ENCODE measurements around the gene B4GALT6. TPM values are rescaled to one million over a fixed set of nuclear protein-coding genes. Genes with fewer than 3 reads are reported as not detected.
A peak's percentile ranks its signal among the peaks of the same experiment; 100 is the strongest.

Gene B4GALT6
- total and polyA plus RNA-seq, 2 of the 4 experiments (the other 2 are of a cell fraction): 1.1 to 3.9 TPM

- Histone ChIP-seq H3K56ac (ENCODE audit: extremely low read depth, insufficient read depth, low read length) (no peak overlapping the region), H4K91ac (ENCODE audit: insufficient read depth, low read depth, low read length) (no peak overlapping the region), H2AFZ (replicated peaks; ENCODE audit: low read length, poor library complexity) (no peak overlapping the region), H3K4ac (ENCODE audit: low read depth, low read length) (no peak overlapping the region), H3K9me3 (ENCODE audit: control insufficient read depth, insufficient read depth, low read length) (0 out of 2 replicates have a peak, but pooled peaks cover 3% of the 10 kb centered on the region), H2BK15ac (ENCODE audit: low read depth, low read length) (no peak overlapping the region), H3K23ac (ENCODE audit: low read depth, low read length) (no peak overlapping the region), H3K14ac (replicated peaks; ENCODE audit: low read depth, low read length) (no peak overlapping the region), H3K4me2 (ENCODE audit: low read depth, low read length) (no peak overlapping the region), H3K9ac (ENCODE audit: low read depth, low read length) (no peak overlapping the region), H3K79me1 (ENCODE audit: low read depth in 1 of 2, low read length in 2 of 2) (no peaks in the 10 kb centered on the region), H3K4me3 (ENCODE audit: insufficient read depth, low read depth, low read length) (no peak overlapping the region), H2BK20ac (ENCODE audit: low read depth, low read length) (no peak overlapping the region), H3K4me1 (ENCODE audit: control insufficient read depth, insufficient read depth, low read length) (no peaks in the 10 kb centered on the region), H3K27ac (ENCODE audit: insufficient read depth, low read length) (no peak overlapping the region), H3K27me3 (ENCODE audit: control insufficient read depth, insufficient read depth, low read length) (peaks cover 14% of the 10 kb centered on the region), H3K36me3 (ENCODE audit: control insufficient read depth, insufficient read depth, low read length) (no peaks in the 10 kb centered on the region), H4K5ac (ENCODE audit: low read depth, low read length) (no peak overlapping the region), H4K20me1 (ENCODE audit: insufficient read depth, low read length) (no peaks in the 10 kb centered on the region), H2BK5ac (ENCODE audit: low read depth, low read length, poor library complexity, severe bottlenecking) (no peak overlapping the region), H4K8ac (ENCODE audit: low read depth in 2 of 2, low read length in 2 of 2) (no peak overlapping the region), H2AK9ac (replicated peaks; ENCODE audit: low read depth, low read length, poor library complexity) (no peak overlapping the region), H2AK5ac (ENCODE audit: low read depth, low read length) (no peak overlapping the region), H3K18ac (ENCODE audit: low read depth, low read length) (no peak overlapping the region), H2BK120ac (ENCODE audit: low read depth, low read length) (no peak overlapping the region), H3K9me1 (ENCODE audit: insufficient read depth, low read length) (no peaks in the 10 kb centered on the region)
- in situ Hi-C loops (cut with MboI; ENCODE audit: low sequenced_read_pairs): loop anchor here (10.0 kb wide), 1 partner anchor 168 kb away; no protein-coding TSS in a partner anchor
- BruUV-seq (replicated peaks): no TSS peak
- ATAC-seq (ENCODE audit: low read depth) (peak; percentile 98), DNase-seq (peak; percentile 63)
- intact Hi-C loops (cut with micrococcal nuclease): loop anchor here (1.0 to 2.0 kb wide), 2 partner anchors 166 to 298 kb away; no protein-coding TSS in a partner anchor
- TF ChIP-seq CTCF (conservative IDR thresholded peaks at IDR 0.05; ENCODE audit: low read depth, low read length) (peak; percentile 63), CHD1 (IDR thresholded peaks at IDR 0.05; ENCODE audit: low read depth, low read length) (no peak), SMC3 (IDR thresholded peaks at IDR 0.05; ENCODE audit: low read depth, low read length) (peak; percentile 39), RFX5 (IDR thresholded peaks at IDR 0.05; ENCODE audit: low read depth, low read length) (no peak), RAD21 (IDR thresholded peaks at IDR 0.05; ENCODE audit: low read length) (peak; percentile 56)
- whole genome bisulfite sequencing, 2 experiments (ENCODE audit: extremely low coverage in 2 of 2, insufficient read length in 1 of 2): no CpG with 5 or more reads among the region's 7 CpGs
- dilution Hi-C loops (cut with HindIII; ENCODE audit: low sequenced_read_pairs, unreplicated experiment): no loop called here
- POLR2A ChIA-PET (ENCODE audit: unreplicated experiment): no interaction called here
- CTCF ChIA-PET: interaction anchor here (0.6 to 1.4 kb wide), 10 partner anchors 9 to 166 kb away, joined by 3 to 6 read pairs (median 4); no protein-coding TSS in a partner anchor
Measured at GRCh38 chr18:31722369-31722957, 38.1 kb upstream of the B4GALT6 start.
